Neural progenitor cell (in vitro differentiated cells): ENCODE data around the gene TINCR. TPM values are rescaled to one million over a fixed set of nuclear protein-coding genes. Genes with fewer than 3 reads are reported as not detected.
A peak's percentile ranks its signal among the peaks of the same experiment; 100 is the strongest.

Experiments
- DNase-seq: peaks from one replicate; pipeline ENCODE4 v3.0.0-alpha.2; 2016; ENCODE audit warnings: low spot score
- H2AFZ ChIP-seq: fragments of 200-600 bp; sonication (generic); replicated peaks from 2 replicates; pipeline ENCODE4 v1.6.1; 2016; ENCODE audit warnings: antibody characterized with exemption
- H3F3A ChIP-seq: fragments of 200-600 bp; sonication (generic); 2 replicates; pipeline ENCODE4 v1.6.1; 2016; ENCODE audit warnings: antibody characterized with exemption, low read depth
- H3K27ac ChIP-seq: fragments of 200-600 bp; sonication (generic); 2 replicates; pipeline ENCODE4 v1.5.1; 2016; ENCODE audit warnings: mild to moderate bottlenecking
- H3K27me3 ChIP-seq: fragments of 200-600 bp; sonication (generic); 2 replicates; pipeline ENCODE4 v1.6.1; 2016; ENCODE audit warnings: mild to moderate bottlenecking, moderate library complexity
- H3K36me3 ChIP-seq: fragments of 200-600 bp; sonication (generic); 2 replicates; pipeline ENCODE4 v1.5.1; 2016
- H3K4me1 ChIP-seq: fragments of 200-600 bp; sonication (generic); 2 replicates; pipeline ENCODE4 v1.6.1; 2016; ENCODE audit warnings: mixed run types
- H3K4me2 ChIP-seq: fragments of 200-600 bp; sonication (generic); 2 replicates; pipeline ENCODE4 v1.6.1; 2016
- H3K4me3 ChIP-seq: fragments of 200-600 bp; sonication (generic); 2 replicates; pipeline ENCODE4 v1.5.1; 2016
- H3K79me2 ChIP-seq: fragments of 200-600 bp; sonication (generic); 2 replicates; pipeline ENCODE4 v1.6.1; 2016; ENCODE audit warnings: low read depth
- H3K9ac ChIP-seq: fragments of 200-600 bp; sonication (generic); 2 replicates; pipeline ENCODE4 v1.6.1; 2016
- H3K9me3 ChIP-seq: fragments of 200-600 bp; sonication (generic); 2 replicates; pipeline ENCODE4 v1.5.1; 2016; ENCODE audit warnings: low read depth
- H4K20me1 ChIP-seq: fragments of 200-600 bp; sonication (generic); 2 replicates; pipeline ENCODE4 v1.6.1; 2016; ENCODE audit warnings: low read depth
- H3K27ac Mint-ChIP-seq: 3 replicates; pipeline ENCODE4 v1.8.0; 2021; ENCODE audit warnings: mixed read lengths
- H3K27me3 Mint-ChIP-seq: 2 replicates; pipeline ENCODE4 v1.8.0; 2022; ENCODE audit warnings: low read depth, mild to moderate bottlenecking, inconsistent platforms, moderate library complexity, mixed read lengths; ENCODE audit not compliant: insufficient read depth
- H3K36me3 Mint-ChIP-seq: 3 replicates; pipeline ENCODE4 v1.8.0; 2021; ENCODE audit warnings: mixed read lengths
- H3K4me1 Mint-ChIP-seq: 3 replicates; pipeline ENCODE4 v1.8.0; 2021; ENCODE audit warnings: mixed read lengths
- H3K4me3 Mint-ChIP-seq: 3 replicates; pipeline ENCODE4 v1.8.0; 2021; ENCODE audit warnings: mild to moderate bottlenecking, moderate library complexity, mixed read lengths
- H3K9me3 Mint-ChIP-seq: 3 replicates; pipeline ENCODE4 v1.8.0; 2020; ENCODE audit warnings: mixed read lengths
- EZH2 ChIP-seq: fragments of 200-600 bp; sonication (generic); IDR thresholded peaks from 2 replicates; pipeline ENCODE4 v1.6.1; 2017; ENCODE audit warnings: antibody characterized with exemption, mild to moderate bottlenecking, moderate library complexity
- EZH2phosphoT487 ChIP-seq: fragments of 200-600 bp; sonication (generic); IDR thresholded peaks from 2 replicates; pipeline ENCODE4 v1.6.1; 2017; ENCODE audit warnings: antibody characterized with exemption
- total RNA-seq: library from RNA; depleted of rRNA; stranded (reverse); fragments of >200 nt; gene quantifications from 2 replicates; pipeline ENCODE4 v1.2.3, GENCODE V29; 2015; ENCODE audit warnings: low replicate concordance
- TF ChIP-seq, protein P1 (sequence below): fragments of 200-600 bp; sonication (generic); IDR thresholded peaks from 2 replicates; pipeline ENCODE4 v1.5.1; 2017; ENCODE audit warnings: antibody characterized with exemption, mild to moderate bottlenecking

The TINCR gene
- total RNA-seq, 1 donor from 2014 or later = 1.8 TPM

GRCh38 chr19:5590865-5591154, 23.1 kb upstream of the TINCR start:
- peaks cover 23% of the 10 kb centered on the region for H3K4me1 Mint-ChIP-seq
- TF ChIP-seq, protein P1, sequence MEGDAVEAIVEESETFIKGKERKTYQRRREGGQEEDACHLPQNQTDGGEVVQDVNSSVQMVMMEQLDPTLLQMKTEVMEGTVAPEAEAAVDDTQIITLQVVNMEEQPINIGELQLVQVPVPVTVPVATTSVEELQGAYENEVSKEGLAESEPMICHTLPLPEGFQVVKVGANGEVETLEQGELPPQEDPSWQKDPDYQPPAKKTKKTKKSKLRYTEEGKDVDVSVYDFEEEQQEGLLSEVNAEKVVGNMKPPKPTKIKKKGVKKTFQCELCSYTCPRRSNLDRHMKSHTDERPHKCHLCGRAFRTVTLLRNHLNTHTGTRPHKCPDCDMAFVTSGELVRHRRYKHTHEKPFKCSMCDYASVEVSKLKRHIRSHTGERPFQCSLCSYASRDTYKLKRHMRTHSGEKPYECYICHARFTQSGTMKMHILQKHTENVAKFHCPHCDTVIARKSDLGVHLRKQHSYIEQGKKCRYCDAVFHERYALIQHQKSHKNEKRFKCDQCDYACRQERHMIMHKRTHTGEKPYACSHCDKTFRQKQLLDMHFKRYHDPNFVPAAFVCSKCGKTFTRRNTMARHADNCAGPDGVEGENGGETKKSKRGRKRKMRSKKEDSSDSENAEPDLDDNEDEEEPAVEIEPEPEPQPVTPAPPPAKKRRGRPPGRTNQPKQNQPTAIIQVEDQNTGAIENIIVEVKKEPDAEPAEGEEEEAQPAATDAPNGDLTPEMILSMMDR = no peak
- no peak for TF ChIP-seq EZH2
- no peak for TF ChIP-seq EZH2phosphoT487
- H3K4me3 Mint-ChIP-seq = no peak overlapping the region
- no peaks in the 10 kb centered on the region for H3K27me3 Mint-ChIP-seq
- Histone ChIP-seq H3K27ac (no peak overlapping the region), H3K79me2 (no peaks in the 10 kb centered on the region), H4K20me1 (peaks cover 10% of the 10 kb centered on the region), H3K9ac (no peak overlapping the region), H3K27me3 (no peaks in the 10 kb centered on the region), H3K4me1 (peaks cover 10% of the 10 kb centered on the region), H3K4me3 (no peak overlapping the region), H3K4me2 (no peak overlapping the region), H2AFZ (no peak overlapping the region), H3K36me3 (no peaks in the 10 kb centered on the region), H3K9me3 (no peaks in the 10 kb centered on the region), H3F3A (peaks cover 10% of the 10 kb centered on the region)
- no peak overlapping the region for H3K27ac Mint-ChIP-seq
- no peak for DNase-seq
- peaks cover 35% of the 10 kb centered on the region for H3K36me3 Mint-ChIP-seq
- H3K9me3 Mint-ChIP-seq = no peaks in the 10 kb centered on the region

- Mint-ChIP-seq H3K4me3 (no peak overlapping the region), H3K4me1 (peaks cover 28% of the 10 kb centered on the region), H3K27ac (no peak overlapping the region), H3K36me3 (peaks cover 32% of the 10 kb centered on the region), H3K9me3 (no peaks in the 10 kb centered on the region), H3K27me3 (no peaks in the 10 kb centered on the region)
- H3K4me3 ChIP-seq = no peak overlapping the region
- no peaks in the 10 kb centered on the region for H3K27me3 ChIP-seq
- peaks cover 15% of the 10 kb centered on the region for H3F3A ChIP-seq
- H3K4me2 ChIP-seq = no peak overlapping the region
- H2AFZ ChIP-seq = no peak overlapping the region
- H3K27ac ChIP-seq = no peak overlapping the region
- DNase-seq = no peak
- no peaks in the 10 kb centered on the region for H3K79me2 ChIP-seq
- H3K9ac ChIP-seq = no peak overlapping the region
- H4K20me1 ChIP-seq = peaks cover 13% of the 10 kb centered on the region
- TF ChIP-seq, protein P1 = no peak
- TF ChIP-seq EZH2phosphoT487 (no peak), EZH2 (no peak)
- H3K9me3 ChIP-seq = no peaks in the 10 kb centered on the region
- H3K36me3 ChIP-seq = no peaks in the 10 kb centered on the region
- peaks cover 15% of the 10 kb centered on the region for H3K4me1 ChIP-seq
Measured at GRCh38 chr19:5590151-5590864, 22.6 kb upstream of the TINCR start.

DNA sequence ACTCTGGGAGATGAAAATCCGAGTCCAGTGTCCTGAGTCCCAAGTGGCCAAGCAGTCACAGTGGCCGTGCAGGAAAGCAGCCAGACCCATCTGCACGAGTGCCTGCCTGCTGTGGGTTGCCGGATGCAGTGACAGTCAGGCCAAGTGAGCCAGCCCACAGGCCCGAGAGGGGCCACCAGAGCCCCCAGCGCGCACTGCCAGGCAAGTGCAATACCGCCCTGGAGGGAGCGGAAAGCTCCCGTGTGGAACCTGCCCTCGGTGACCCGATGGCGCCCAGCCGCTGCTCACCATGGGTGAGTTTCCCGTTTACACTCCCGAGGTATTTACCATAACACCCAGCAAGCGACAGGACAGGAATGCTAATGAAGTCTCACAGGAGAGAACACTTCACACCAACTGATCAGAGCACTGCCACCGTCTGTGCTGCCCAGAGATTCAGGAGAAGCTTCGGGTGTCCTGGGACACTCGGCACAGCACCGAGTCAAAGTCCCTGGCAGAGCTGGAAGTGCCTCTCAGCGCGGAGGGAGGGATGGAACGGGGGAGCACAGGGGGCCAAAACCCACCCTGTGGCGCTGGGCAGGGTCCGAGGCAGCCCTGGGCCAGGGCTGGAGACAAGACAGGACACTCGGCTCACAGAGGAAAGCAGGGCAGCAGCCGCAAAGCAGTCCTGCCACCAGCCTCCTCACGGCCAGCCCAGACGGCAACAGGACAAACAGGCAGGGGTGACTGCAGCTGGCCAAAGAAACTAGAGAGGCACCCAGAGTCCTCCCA, 21.3 kb upstream of the TINCR start:
- no peak for DNase-seq
- Mint-ChIP-seq H3K4me3 (no peak overlapping the region), H3K4me1 (peaks cover 39% of the 10 kb centered on the region), H3K9me3 (no peaks in the 10 kb centered on the region), H3K27me3 (no peaks in the 10 kb centered on the region), H3K36me3 (peaks cover 27% of the 10 kb centered on the region), H3K27ac (peak overlapping the region; percentile 60)
- Histone ChIP-seq H3K4me2 (no peak overlapping the region), H3F3A (peaks cover 19% of the 10 kb centered on the region), H3K4me1 (peaks cover 18% of the 10 kb centered on the region), H3K9ac (no peak overlapping the region), H3K27me3 (no peaks in the 10 kb centered on the region), H2AFZ (no peak overlapping the region), H3K36me3 (no peaks in the 10 kb centered on the region), H3K79me2 (no peaks in the 10 kb centered on the region), H3K27ac (no peak overlapping the region), H3K9me3 (no peaks in the 10 kb centered on the region), H3K4me3 (no peak overlapping the region), H4K20me1 (peaks cover 13% of the 10 kb centered on the region)
- TF ChIP-seq, protein P1 = no peak
- no peak for TF ChIP-seq EZH2phosphoT487
- no peak for TF ChIP-seq EZH2
